ENCODE measurements around the gene GALNT2. TPM values are rescaled to one million over a fixed set of nuclear protein-coding genes. Genes with fewer than 3 reads are reported as not detected.

GALNT2 gene
- total RNA-seq, 1 donor from 2014 or later: 66.3 TPM

- H3K36me3 Mint-ChIP-seq: peaks cover 47% of the 10 kb centered on the region
- no peak for TF ChIP-seq CTCF (conservative IDR thresholded peaks at IDR 0.05)
- H3K27ac Mint-ChIP-seq: no peak overlapping the region
- no peak for DNase-seq (ENCODE audit: extremely low spot score, unreplicated experiment)
- no peaks in the 10 kb centered on the region for H3K27me3 Mint-ChIP-seq
- H3K4me1 Mint-ChIP-seq (ENCODE audit: unreplicated experiment): peaks cover 4% of the 10 kb centered on the region
- peaks cover 9% of the 10 kb centered on the region for H3K9me3 Mint-ChIP-seq
- no peak overlapping the region for H3K4me3 Mint-ChIP-seq
Measured at GRCh38 chr1:230255116-230255515, 188.1 kb downstream of the GALNT2 start.

- peaks cover 4% of the 10 kb centered on the region for H3K4me1 Mint-ChIP-seq (ENCODE audit: unreplicated experiment)
- DNase-seq (ENCODE audit: extremely low spot score, unreplicated experiment): no peak
- TF ChIP-seq CTCF (conservative IDR thresholded peaks at IDR 0.05): no peak
- no peak overlapping the region for H3K4me3 Mint-ChIP-seq
- no peaks in the 10 kb centered on the region for H3K27me3 Mint-ChIP-seq
- peaks cover 47% of the 10 kb centered on the region for H3K36me3 Mint-ChIP-seq
- H3K27ac Mint-ChIP-seq: no peak overlapping the region
- H3K9me3 Mint-ChIP-seq: peaks cover 9% of the 10 kb centered on the region
Measured at GRCh38 chr1:230255991-230256390, 189.0 kb downstream of the GALNT2 start.

DNA sequence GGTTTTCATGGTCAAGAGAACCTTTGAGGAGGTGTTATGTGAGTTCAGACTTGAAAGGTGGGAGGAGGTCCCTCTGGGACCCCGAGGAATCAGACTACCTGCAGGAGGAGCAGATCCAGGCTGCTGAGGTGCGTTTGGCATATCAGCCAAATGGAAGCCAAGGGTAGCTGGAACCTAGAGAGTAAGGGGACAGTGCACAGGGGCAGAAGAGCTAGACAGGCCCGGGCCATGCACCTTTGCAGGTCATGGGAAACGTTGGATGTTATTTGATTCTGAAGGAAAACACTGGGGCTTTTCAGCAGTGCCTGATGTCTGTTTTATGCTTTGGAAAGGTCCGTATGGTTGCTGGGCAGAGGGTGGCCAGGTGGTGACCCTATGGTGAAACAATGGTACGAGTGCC, 189.9 kb downstream of the GALNT2 start:
- H3K36me3 Mint-ChIP-seq: peaks cover 43% of the 10 kb centered on the region
- TF ChIP-seq CTCF (conservative IDR thresholded peaks at IDR 0.05): no peak
- peaks cover 9% of the 10 kb centered on the region for H3K9me3 Mint-ChIP-seq
- H3K4me3 Mint-ChIP-seq: no peak overlapping the region
- no peak overlapping the region for H3K27ac Mint-ChIP-seq
- DNase-seq (ENCODE audit: extremely low spot score, unreplicated experiment): no peak
- H3K4me1 Mint-ChIP-seq (ENCODE audit: unreplicated experiment): peaks cover 4% of the 10 kb centered on the region
- H3K27me3 Mint-ChIP-seq: no peaks in the 10 kb centered on the region

DNA sequence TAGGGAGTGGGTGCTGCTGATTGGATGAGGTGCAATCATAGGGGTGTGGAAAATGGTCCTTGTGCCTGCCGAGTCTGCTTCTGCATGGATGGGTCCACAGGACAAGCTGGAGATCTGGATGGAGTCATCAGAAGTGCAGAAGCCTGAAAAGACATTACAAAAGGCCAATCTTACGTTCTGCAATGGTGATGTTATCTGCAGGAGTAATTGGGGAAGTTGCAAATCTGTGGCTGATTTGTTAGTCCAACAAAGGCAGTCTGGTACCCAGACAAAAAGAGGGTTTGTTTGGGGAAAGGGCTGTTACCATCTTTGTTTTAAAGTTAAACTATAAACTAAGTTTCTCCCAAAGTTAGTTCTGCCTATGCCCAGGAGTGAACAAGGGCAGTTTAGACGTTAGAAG, 192.6 kb downstream of the GALNT2 start:
- peaks cover 4% of the 10 kb centered on the region for H3K4me1 Mint-ChIP-seq (ENCODE audit: unreplicated experiment)
- no peak overlapping the region for H3K4me3 Mint-ChIP-seq
- H3K27ac Mint-ChIP-seq: no peak overlapping the region
- peaks cover 33% of the 10 kb centered on the region for H3K36me3 Mint-ChIP-seq
- no peak for TF ChIP-seq CTCF (conservative IDR thresholded peaks at IDR 0.05)
- H3K27me3 Mint-ChIP-seq: no peaks in the 10 kb centered on the region
- peaks cover 9% of the 10 kb centered on the region for H3K9me3 Mint-ChIP-seq
- no peak for DNase-seq (ENCODE audit: extremely low spot score, unreplicated experiment)

- Mint-ChIP-seq H3K36me3 (peaks cover 21% of the 10 kb centered on the region), H3K4me1 (ENCODE audit: unreplicated experiment) (peaks cover 4% of the 10 kb centered on the region), H3K27me3 (no peaks in the 10 kb centered on the region)
Measured at GRCh38 chr1:230260831-230261230, 193.8 kb downstream of the GALNT2 start.

More at GRCh38 chr1:230260831-230261230, 193.8 kb downstream of the GALNT2 start:
- no peak for DNase-seq (ENCODE audit: extremely low spot score, unreplicated experiment)
- Mint-ChIP-seq H3K4me3 (no peak overlapping the region), H3K27ac (no peak overlapping the region), H3K9me3 (peaks cover 9% of the 10 kb centered on the region)
- no peak for TF ChIP-seq CTCF (conservative IDR thresholded peaks at IDR 0.05)

All from type B pancreatic cell (in vitro differentiated cells).